ENCODE data around the gene ANO1.

ANO1 gene

DNA sequence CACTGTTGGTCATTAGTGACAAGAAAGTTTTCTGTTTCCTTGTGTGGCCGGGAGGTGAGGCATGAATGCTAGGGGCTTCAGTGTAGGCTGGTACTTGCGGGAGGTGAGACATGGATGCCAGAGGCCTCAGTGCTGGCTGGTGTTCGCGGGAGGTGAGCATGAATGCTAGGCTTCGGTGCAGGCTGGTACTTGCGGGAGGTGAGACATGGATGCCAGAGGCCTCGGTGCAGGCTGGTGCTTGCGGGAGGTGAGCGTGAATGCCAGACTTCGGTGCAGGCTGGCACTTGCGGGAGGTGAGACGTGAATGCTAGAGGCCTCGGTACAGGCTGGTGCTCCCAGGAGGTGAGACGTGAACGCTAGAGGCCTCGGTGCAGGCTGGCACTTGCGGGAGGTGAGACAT is 48.4 kb downstream of the ANO1 start:
- TF ChIP-seq, protein P1, sequence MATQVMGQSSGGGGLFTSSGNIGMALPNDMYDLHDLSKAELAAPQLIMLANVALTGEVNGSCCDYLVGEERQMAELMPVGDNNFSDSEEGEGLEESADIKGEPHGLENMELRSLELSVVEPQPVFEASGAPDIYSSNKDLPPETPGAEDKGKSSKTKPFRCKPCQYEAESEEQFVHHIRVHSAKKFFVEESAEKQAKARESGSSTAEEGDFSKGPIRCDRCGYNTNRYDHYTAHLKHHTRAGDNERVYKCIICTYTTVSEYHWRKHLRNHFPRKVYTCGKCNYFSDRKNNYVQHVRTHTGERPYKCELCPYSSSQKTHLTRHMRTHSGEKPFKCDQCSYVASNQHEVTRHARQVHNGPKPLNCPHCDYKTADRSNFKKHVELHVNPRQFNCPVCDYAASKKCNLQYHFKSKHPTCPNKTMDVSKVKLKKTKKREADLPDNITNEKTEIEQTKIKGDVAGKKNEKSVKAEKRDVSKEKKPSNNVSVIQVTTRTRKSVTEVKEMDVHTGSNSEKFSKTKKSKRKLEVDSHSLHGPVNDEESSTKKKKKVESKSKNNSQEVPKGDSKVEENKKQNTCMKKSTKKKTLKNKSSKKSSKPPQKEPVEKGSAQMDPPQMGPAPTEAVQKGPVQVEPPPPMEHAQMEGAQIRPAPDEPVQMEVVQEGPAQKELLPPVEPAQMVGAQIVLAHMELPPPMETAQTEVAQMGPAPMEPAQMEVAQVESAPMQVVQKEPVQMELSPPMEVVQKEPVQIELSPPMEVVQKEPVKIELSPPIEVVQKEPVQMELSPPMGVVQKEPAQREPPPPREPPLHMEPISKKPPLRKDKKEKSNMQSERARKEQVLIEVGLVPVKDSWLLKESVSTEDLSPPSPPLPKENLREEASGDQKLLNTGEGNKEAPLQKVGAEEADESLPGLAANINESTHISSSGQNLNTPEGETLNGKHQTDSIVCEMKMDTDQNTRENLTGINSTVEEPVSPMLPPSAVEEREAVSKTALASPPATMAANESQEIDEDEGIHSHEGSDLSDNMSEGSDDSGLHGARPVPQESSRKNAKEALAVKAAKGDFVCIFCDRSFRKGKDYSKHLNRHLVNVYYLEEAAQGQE (IDR thresholded peaks at IDR 0.05; ENCODE audit: low read depth), result no peak
- no peak for TF ChIP-seq CEBPB (IDR thresholded peaks at IDR 0.05)
- no peak for TF ChIP-seq TEAD4 (IDR thresholded peaks at IDR 0.05)
- no peak for TF ChIP-seq TAF1 (IDR thresholded peaks at IDR 0.05; ENCODE audit: low read depth)
- TF ChIP-seq ZBTB7A (IDR thresholded peaks at IDR 0.05; ENCODE audit: low read depth), result no peak
- no peak for TF ChIP-seq TCF12 (IDR thresholded peaks at IDR 0.05; ENCODE audit: low read depth)
- no peak for TF ChIP-seq FOXM1 (IDR thresholded peaks at IDR 0.05; ENCODE audit: borderline replicate concordance, low read depth)
- TF ChIP-seq, protein P2, sequence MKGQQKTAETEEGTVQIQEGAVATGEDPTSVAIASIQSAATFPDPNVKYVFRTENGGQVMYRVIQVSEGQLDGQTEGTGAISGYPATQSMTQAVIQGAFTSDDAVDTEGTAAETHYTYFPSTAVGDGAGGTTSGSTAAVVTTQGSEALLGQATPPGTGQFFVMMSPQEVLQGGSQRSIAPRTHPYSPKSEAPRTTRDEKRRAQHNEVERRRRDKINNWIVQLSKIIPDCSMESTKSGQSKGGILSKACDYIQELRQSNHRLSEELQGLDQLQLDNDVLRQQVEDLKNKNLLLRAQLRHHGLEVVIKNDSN (IDR thresholded peaks at IDR 0.05), result no peak
- TF ChIP-seq MAX (IDR thresholded peaks at IDR 0.05), result no peak

DNA sequence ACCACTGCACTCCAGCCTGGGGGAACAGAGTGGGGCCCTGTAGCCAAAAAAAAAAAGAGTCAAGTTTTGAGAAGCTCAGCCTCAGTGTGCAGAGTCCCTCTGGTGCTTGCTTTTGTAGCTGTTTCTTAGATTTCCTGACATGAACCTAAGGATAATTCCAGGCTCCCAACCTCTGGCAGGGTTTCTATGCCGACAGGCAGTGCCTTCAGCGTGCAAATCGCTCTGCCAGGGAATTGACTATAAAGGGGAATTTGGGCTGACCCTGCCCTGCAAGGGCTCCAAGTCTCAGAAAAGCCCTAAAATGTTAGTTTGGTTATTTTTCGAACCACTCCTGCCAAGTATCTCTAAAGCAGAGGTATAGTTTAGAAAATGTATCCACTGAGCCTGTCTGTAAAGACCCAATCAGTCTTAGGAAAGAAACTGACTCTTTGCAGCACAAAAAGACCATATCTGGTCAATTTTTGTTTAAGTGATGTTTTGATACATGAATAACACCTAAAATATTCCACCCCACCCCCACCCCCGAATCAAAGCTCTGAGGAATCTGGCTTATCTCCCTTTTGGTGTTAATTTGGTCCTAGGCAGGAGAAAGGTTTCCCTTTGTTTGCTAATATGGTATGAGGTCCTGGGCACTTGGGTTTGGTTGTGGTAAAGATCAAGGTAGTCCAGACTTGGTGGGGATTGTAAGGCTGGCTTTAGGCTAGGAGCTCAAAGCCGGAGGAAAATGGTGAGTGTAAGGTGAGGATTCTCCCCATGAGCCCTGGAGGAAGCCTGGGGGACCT is 49.7 kb downstream of the ANO1 start:
- TF ChIP-seq, protein P2 (IDR thresholded peaks at IDR 0.05), result no peak
- TF ChIP-seq FOXM1 (IDR thresholded peaks at IDR 0.05; ENCODE audit: borderline replicate concordance, low read depth), result no peak
- no peak for TF ChIP-seq MAX (IDR thresholded peaks at IDR 0.05)
- no peak for TF ChIP-seq YY1 (IDR thresholded peaks at IDR 0.05; ENCODE audit: low read depth)
- TF ChIP-seq NFIC (IDR thresholded peaks at IDR 0.05), result no peak
- no peak for TF ChIP-seq RAD21 (IDR thresholded peaks at IDR 0.05; ENCODE audit: low read depth)
- no peak for TF ChIP-seq EGR1 (IDR thresholded peaks at IDR 0.05)
- TF ChIP-seq TAF1 (IDR thresholded peaks at IDR 0.05; ENCODE audit: low read depth), result no peak
- TF ChIP-seq TCF12 (IDR thresholded peaks at IDR 0.05; ENCODE audit: low read depth), result no peak
- no peak for TF ChIP-seq CEBPB (IDR thresholded peaks at IDR 0.05)
- TF ChIP-seq EP300 (IDR thresholded peaks at IDR 0.05; ENCODE audit: borderline replicate concordance), result no peak
- no peak for TF ChIP-seq TEAD4 (IDR thresholded peaks at IDR 0.05)
- TF ChIP-seq ZBTB7A (IDR thresholded peaks at IDR 0.05; ENCODE audit: low read depth), result no peak
- TF ChIP-seq, protein P1 (IDR thresholded peaks at IDR 0.05; ENCODE audit: low read depth), result no peak

GRCh38 chr11:70128435-70128906 is 50.4 kb downstream of the ANO1 start:
- TF ChIP-seq, protein P1 (IDR thresholded peaks at IDR 0.05; ENCODE audit: low read depth), result no peak
- TF ChIP-seq NFIC (IDR thresholded peaks at IDR 0.05), result peak; percentile 74
- TF ChIP-seq RAD21 (IDR thresholded peaks at IDR 0.05; ENCODE audit: low read depth), result peak; percentile 66
- TF ChIP-seq, protein P2 (IDR thresholded peaks at IDR 0.05), result peak; percentile 61; the same call in 1 of the 2 replicates
- peak; percentile 90 for TF ChIP-seq TCF12 (IDR thresholded peaks at IDR 0.05; ENCODE audit: low read depth)
- TF ChIP-seq FOXM1 (IDR thresholded peaks at IDR 0.05; ENCODE audit: borderline replicate concordance, low read depth), result no peak
- 0 out of 2 replicates have a peak, but pooled peaks have one; percentile 34 for TF ChIP-seq ZBTB7A (IDR thresholded peaks at IDR 0.05; ENCODE audit: low read depth)
- no peak for TF ChIP-seq EGR1 (IDR thresholded peaks at IDR 0.05)
- TF ChIP-seq CREB1 (IDR thresholded peaks at IDR 0.05; ENCODE audit: low read depth), result no peak
- peak; percentile 43; the same call in 1 of the 2 replicates for TF ChIP-seq TEAD4 (IDR thresholded peaks at IDR 0.05)
- no peak for TF ChIP-seq CEBPB (IDR thresholded peaks at IDR 0.05)
- TF ChIP-seq YY1 (IDR thresholded peaks at IDR 0.05; ENCODE audit: low read depth), result peak; percentile 23; the same call in 1 of the 2 replicates
- peak; percentile 78 for TF ChIP-seq EP300 (IDR thresholded peaks at IDR 0.05; ENCODE audit: borderline replicate concordance)
- TF ChIP-seq MAX (IDR thresholded peaks at IDR 0.05), result peak; percentile 92

Data from Ishikawa (cell line).